ENCODE data around the gene BICC1.

DNA sequence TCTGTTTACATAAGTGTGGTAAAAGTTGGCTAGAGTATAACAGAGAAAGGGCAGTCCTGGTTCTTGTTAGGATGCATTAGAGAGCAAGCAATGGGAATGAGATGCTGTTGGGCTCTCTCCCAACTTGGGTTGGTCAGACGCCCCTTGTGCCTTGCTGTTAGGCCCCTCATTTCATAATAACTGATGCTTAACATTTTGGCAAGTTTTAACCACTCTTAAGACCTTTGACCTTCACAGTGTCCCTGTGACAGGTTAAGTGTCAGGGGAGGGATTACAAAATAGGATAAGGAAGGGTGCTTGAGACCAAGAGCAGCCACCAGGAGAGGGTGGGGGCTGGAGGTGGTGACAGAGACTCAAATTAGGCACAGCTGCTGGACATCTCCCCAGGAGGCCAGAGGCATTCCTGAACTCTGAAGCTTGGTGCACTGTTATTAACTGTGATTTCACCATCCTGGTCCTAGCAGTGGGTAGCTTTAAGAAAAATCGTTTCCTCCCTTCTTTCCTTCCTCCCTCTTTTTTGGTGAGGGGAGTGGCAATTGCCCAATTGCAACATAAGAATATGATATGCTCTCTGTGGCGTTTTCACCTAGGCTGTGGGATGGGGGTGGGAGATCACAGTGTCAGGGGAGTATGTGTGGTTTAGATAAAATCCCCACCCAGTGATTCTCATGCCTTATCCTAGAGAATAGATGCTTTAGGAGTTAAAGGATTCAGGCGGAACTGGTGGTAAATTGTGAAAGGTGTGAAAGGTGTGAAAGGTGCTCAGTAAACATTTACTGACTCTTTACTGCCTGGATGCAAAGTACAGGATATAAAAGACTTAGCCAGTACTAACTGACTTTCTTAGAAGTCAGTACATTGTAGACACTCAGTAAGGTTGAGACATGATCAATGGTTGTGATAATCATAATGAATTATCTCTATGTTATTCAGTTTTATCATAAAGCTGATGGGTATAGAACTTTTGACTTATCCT lies 270.5 kb downstream of the BICC1 start:
- TF ChIP-seq FOXP2 (optimal IDR thresholded peaks at IDR 0.05; ENCODE audit: borderline replicate concordance, extremely low read depth, extremely low read length, insufficient read depth), result no peak
- no peak for TF ChIP-seq TAF1 (IDR thresholded peaks at IDR 0.05; ENCODE audit: borderline replicate concordance, insufficient read depth, low read length)
